DOHH2 (cell line): ENCODE data around the gene DMGDH.

Experiments
- H3F3A ChIP-seq: fragments of 200-600 bp; sonication (generic), shearing (Covaris generic); 2 replicates; pipeline ENCODE4 v1.6.0; 2016; ENCODE audit warnings: antibody characterized with exemption, mild to moderate bottlenecking; ENCODE audit not compliant: control insufficient read depth, insufficient read depth
- H3K27ac ChIP-seq: fragments of 200-600 bp; sonication (generic); 2 replicates; pipeline ENCODE4 v1.5.1; 2014; ENCODE audit warnings: low read depth, mild to moderate bottlenecking, low read length, moderate library complexity
- H3K27me3 ChIP-seq: fragments of 200-600 bp; sonication (generic); 2 replicates; pipeline ENCODE4 v1.6.1; 2014; ENCODE audit warnings: mild to moderate bottlenecking, low read length, mixed read lengths; ENCODE audit not compliant: control insufficient read depth
- H3K36me3 ChIP-seq: fragments of 200-600 bp; sonication (generic); 2 replicates; pipeline ENCODE4 v1.6.1; 2014; ENCODE audit warnings: mild to moderate bottlenecking, low read length, moderate library complexity, mixed read lengths; ENCODE audit not compliant: control insufficient read depth
- H3K4me1 ChIP-seq: fragments of 200-600 bp; sonication (generic); 2 replicates; pipeline ENCODE4 v1.6.1; 2014; ENCODE audit warnings: mild to moderate bottlenecking, low read length, mixed read lengths; ENCODE audit not compliant: control insufficient read depth
- H3K4me2 ChIP-seq: fragments of 200-600 bp; sonication (generic); 2 replicates; pipeline ENCODE4 v1.6.0; 2014; ENCODE audit warnings: mild to moderate bottlenecking, low read length, moderate library complexity
- H3K4me3 ChIP-seq: fragments of 200-600 bp; sonication (generic); 2 replicates; pipeline ENCODE4 v1.5.1; 2014; ENCODE audit warnings: mild to moderate bottlenecking, low read length, mixed read lengths
- H3K79me2 ChIP-seq: fragments of 200-600 bp; sonication (generic); 2 replicates; pipeline ENCODE4 v1.6.1; 2014; ENCODE audit warnings: mild to moderate bottlenecking, low read length, mixed read lengths; ENCODE audit not compliant: control insufficient read depth
- H3K9me2 ChIP-seq: fragments of 200-600 bp; sonication (generic); replicated peaks from 2 replicates; pipeline ENCODE4 v1.6.1; 2014; ENCODE audit warnings: mild to moderate bottlenecking, low read length, mixed read lengths; ENCODE audit not compliant: control insufficient read depth
- H3K9me3 ChIP-seq: fragments of 200-600 bp; sonication (generic); 2 replicates; pipeline ENCODE4 v1.6.1; 2014; ENCODE audit warnings: antibody characterized with exemption, low read length, mixed read lengths; ENCODE audit not compliant: control insufficient read depth, insufficient read depth
- H4K20me1 ChIP-seq: fragments of 200-600 bp; sonication (generic); 2 replicates; pipeline ENCODE4 v1.6.0; 2014; ENCODE audit warnings: low read depth, mild to moderate bottlenecking, antibody characterized with exemption, low read length, moderate library complexity; ENCODE audit not compliant: control insufficient read depth, insufficient read depth
- EZH2phosphoT487 ChIP-seq: fragments of 200-600 bp; sonication (generic); IDR thresholded peaks from 2 replicates; pipeline ENCODE4 v1.6.1; 2017; ENCODE audit warnings: borderline replicate concordance, mild to moderate bottlenecking, antibody characterized with exemption, low read length, moderate library complexity, mixed read lengths
- TF ChIP-seq, protein P1 (sequence below): fragments of 200-600 bp; sonication (generic); IDR thresholded peaks from one replicate; pipeline ENCODE4 v1.5.1; 2014; ENCODE audit warnings: antibody characterized with exemption, mild to moderate bottlenecking, low read depth, low read length; ENCODE audit not compliant: poor library complexity, severe bottlenecking

The DMGDH gene

DNA sequence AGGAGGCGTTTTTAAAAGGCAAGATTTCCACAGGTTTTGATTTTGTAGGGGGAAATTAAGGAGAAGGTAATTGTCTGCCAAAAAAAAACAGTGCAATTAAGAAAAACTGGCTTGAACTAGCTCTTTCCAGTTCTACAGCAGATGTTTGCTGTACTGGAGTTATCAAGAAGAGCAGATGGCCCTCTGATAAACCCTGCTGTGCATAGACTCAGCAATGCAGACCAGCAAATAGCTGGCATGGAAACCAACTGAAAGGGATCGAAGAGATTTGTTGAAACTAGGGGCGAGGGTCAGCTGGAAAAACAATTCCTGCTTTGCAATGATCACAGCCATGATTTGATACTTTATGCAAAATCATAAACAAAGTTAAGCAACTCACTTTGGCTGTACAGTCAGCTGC lies 24.3 kb upstream of the DMGDH start:
- Histone ChIP-seq H3K4me3 (no peak overlapping the region), H3K36me3 (no peaks in the 10 kb centered on the region), H3K27ac (no peak overlapping the region), H3K27me3 (no peaks in the 10 kb centered on the region), H3K9me3 (no peaks in the 10 kb centered on the region), H3K9me2 (no peaks in the 10 kb centered on the region), H3K79me2 (no peaks in the 10 kb centered on the region), H3F3A (no peaks in the 10 kb centered on the region), H3K4me2 (no peak overlapping the region), H4K20me1 (no peaks in the 10 kb centered on the region), H3K4me1 (no peaks in the 10 kb centered on the region)
- TF ChIP-seq, protein P1, sequence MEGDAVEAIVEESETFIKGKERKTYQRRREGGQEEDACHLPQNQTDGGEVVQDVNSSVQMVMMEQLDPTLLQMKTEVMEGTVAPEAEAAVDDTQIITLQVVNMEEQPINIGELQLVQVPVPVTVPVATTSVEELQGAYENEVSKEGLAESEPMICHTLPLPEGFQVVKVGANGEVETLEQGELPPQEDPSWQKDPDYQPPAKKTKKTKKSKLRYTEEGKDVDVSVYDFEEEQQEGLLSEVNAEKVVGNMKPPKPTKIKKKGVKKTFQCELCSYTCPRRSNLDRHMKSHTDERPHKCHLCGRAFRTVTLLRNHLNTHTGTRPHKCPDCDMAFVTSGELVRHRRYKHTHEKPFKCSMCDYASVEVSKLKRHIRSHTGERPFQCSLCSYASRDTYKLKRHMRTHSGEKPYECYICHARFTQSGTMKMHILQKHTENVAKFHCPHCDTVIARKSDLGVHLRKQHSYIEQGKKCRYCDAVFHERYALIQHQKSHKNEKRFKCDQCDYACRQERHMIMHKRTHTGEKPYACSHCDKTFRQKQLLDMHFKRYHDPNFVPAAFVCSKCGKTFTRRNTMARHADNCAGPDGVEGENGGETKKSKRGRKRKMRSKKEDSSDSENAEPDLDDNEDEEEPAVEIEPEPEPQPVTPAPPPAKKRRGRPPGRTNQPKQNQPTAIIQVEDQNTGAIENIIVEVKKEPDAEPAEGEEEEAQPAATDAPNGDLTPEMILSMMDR = no peak
- no peak for TF ChIP-seq EZH2phosphoT487

DNA sequence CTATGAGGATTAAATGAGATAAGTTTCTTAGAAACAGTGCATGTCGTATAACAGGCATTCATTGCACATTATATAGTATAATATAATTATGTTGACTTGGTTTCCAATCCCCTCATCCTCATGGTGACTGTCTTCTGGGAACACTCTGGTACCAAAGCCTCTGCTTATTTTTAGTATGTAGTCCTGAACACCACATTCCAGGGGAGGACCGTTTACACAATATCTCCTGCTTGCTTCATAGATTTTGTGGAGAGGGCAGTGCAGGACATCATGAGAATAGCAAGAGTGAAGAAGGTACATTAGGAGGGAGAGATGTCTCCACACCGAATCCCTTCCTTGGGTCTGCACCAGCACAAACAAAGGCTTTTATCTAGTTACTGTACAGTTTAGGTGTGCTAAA lies 21.6 kb upstream of the DMGDH start:
- H3F3A ChIP-seq = no peaks in the 10 kb centered on the region
- 0 out of 2 replicates have a peak, but pooled peaks cover 4% of the 10 kb centered on the region for H3K27me3 ChIP-seq
- no peak overlapping the region for H3K4me2 ChIP-seq
- H3K4me1 ChIP-seq = no peaks in the 10 kb centered on the region
- no peaks in the 10 kb centered on the region for H3K79me2 ChIP-seq
- H4K20me1 ChIP-seq = no peaks in the 10 kb centered on the region
- no peak overlapping the region for H3K4me3 ChIP-seq
- H3K9me2 ChIP-seq = no peaks in the 10 kb centered on the region
- no peaks in the 10 kb centered on the region for H3K9me3 ChIP-seq
- H3K36me3 ChIP-seq = no peaks in the 10 kb centered on the region
- no peak overlapping the region for H3K27ac ChIP-seq
- TF ChIP-seq, protein P1 = no peak
- no peak for TF ChIP-seq EZH2phosphoT487

DNA sequence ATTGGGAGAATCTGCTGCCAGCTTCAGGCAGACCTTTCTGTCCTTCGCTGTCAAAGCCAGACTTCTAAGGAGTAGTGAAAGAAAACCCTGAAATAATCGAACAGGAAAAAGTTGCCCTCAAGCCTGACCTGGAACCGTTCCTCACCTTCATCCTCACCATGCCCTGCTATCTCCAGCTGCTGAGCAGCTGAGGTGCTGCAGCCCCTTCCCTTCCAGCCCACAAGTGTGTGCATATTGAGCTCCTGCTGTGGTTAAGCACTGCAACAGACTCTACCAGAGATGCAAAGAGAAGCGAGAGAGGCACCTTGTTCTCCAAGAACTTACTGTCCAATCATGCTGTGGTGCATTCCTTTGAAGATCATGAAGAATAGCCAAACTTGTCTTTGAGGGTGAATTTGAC lies 19.0 kb upstream of the DMGDH start:
- Histone ChIP-seq H3K9me3 (no peaks in the 10 kb centered on the region), H3K4me2 (no peak overlapping the region), H3K79me2 (no peaks in the 10 kb centered on the region), H3K27ac (no peak overlapping the region), H3K9me2 (no peaks in the 10 kb centered on the region), H3K27me3 (peaks cover 8% of the 10 kb centered on the region; the same call in 1 of the 2 replicates), H3K4me3 (no peak overlapping the region), H3F3A (no peaks in the 10 kb centered on the region), H4K20me1 (no peaks in the 10 kb centered on the region), H3K4me1 (no peaks in the 10 kb centered on the region), H3K36me3 (no peaks in the 10 kb centered on the region)
- TF ChIP-seq EZH2phosphoT487 = no peak
- TF ChIP-seq, protein P1 = no peak
